ENCODE measurements around the gene CEP250. TPM values are rescaled to one million over a fixed set of nuclear protein-coding genes. Genes with fewer than 3 reads are reported as not detected.
A peak's percentile ranks its signal among the peaks of the same experiment; 100 is the strongest.

CEP250 gene
- 57.1 and 58.5 TPM in 2 replicates for total RNA-seq
- long read RNA-seq, partial matches to known transcripts: 56 of 158 reads
- long read RNA-seq, other reads (novel, unspliced or antisense): 101 of 158 reads

GRCh38 chr20:35454881-35455609, at the start of gene CEP250:
Gene CEP250, plus strand, starts transcription at chr20:35455598. Its CDS starts 6,770 bp downstream, at chr20:35462368.
- Mint-ChIP-seq H3K36me3 (ENCODE audit: unreplicated experiment) (peaks cover 1% of the 10 kb centered on the region), H3K27ac (ENCODE audit: unreplicated experiment) (peak within 1 kb of the TSS; percentile 99), H3K4me1 (ENCODE audit: unreplicated experiment) (peaks cover 36% of the 10 kb centered on the region), H3K9me3 (ENCODE audit: unreplicated experiment) (no peaks in the 10 kb centered on the region), H3K4me3 (ENCODE audit: unreplicated experiment) (peak within 1 kb of the TSS; percentile 91), H3K27me3 (ENCODE audit: unreplicated experiment) (no peaks in the 10 kb centered on the region)
- DNase-seq (ENCODE audit: extremely low spot score, unreplicated experiment): peak; percentile 97
- no peak for TF ChIP-seq CTCF (IDR thresholded peaks at IDR 0.05)

GRCh38 chr20:35405775-35406174, 49.6 kb upstream of the CEP250 start:
- H3K4me3 Mint-ChIP-seq (ENCODE audit: unreplicated experiment): no peak overlapping the region

GRCh38 chr20:35408270-35408669, 47.1 kb upstream of the CEP250 start:
- Mint-ChIP-seq H3K4me3 (ENCODE audit: unreplicated experiment) (no peak overlapping the region), H3K36me3 (ENCODE audit: unreplicated experiment) (peaks cover 27% of the 10 kb centered on the region), H3K9me3 (ENCODE audit: unreplicated experiment) (peaks cover 7% of the 10 kb centered on the region), H3K27ac (ENCODE audit: unreplicated experiment) (no peak overlapping the region), H3K27me3 (ENCODE audit: unreplicated experiment) (no peaks in the 10 kb centered on the region), H3K4me1 (ENCODE audit: unreplicated experiment) (peaks cover 13% of the 10 kb centered on the region)
- no peak for DNase-seq (ENCODE audit: extremely low spot score, unreplicated experiment)
- TF ChIP-seq CTCF (IDR thresholded peaks at IDR 0.05): no peak

More at GRCh38 chr20:35405775-35406174, 49.6 kb upstream of the CEP250 start:
- peaks cover 7% of the 10 kb centered on the region for H3K9me3 Mint-ChIP-seq (ENCODE audit: unreplicated experiment)
- H3K4me1 Mint-ChIP-seq (ENCODE audit: unreplicated experiment): peaks cover 6% of the 10 kb centered on the region
- H3K27ac Mint-ChIP-seq (ENCODE audit: unreplicated experiment): no peak overlapping the region
- no peaks in the 10 kb centered on the region for H3K27me3 Mint-ChIP-seq (ENCODE audit: unreplicated experiment)
- peaks cover 27% of the 10 kb centered on the region for H3K36me3 Mint-ChIP-seq (ENCODE audit: unreplicated experiment)
- no peak for DNase-seq (ENCODE audit: extremely low spot score, unreplicated experiment)
- TF ChIP-seq CTCF (IDR thresholded peaks at IDR 0.05): no peak

GRCh38 chr20:35409542-35409941, 45.9 kb upstream of the CEP250 start:
- Mint-ChIP-seq H3K4me1 (ENCODE audit: unreplicated experiment) (peaks cover 13% of the 10 kb centered on the region), H3K36me3 (ENCODE audit: unreplicated experiment) (peaks cover 25% of the 10 kb centered on the region), H3K4me3 (ENCODE audit: unreplicated experiment) (no peak overlapping the region), H3K27ac (ENCODE audit: unreplicated experiment) (no peak overlapping the region), H3K9me3 (ENCODE audit: unreplicated experiment) (peaks cover 7% of the 10 kb centered on the region), H3K27me3 (ENCODE audit: unreplicated experiment) (no peaks in the 10 kb centered on the region)
- no peak for TF ChIP-seq CTCF (IDR thresholded peaks at IDR 0.05)
- no peak for DNase-seq (ENCODE audit: extremely low spot score, unreplicated experiment)

GRCh38 chr20:35410613-35411012, 44.8 kb upstream of the CEP250 start:
- H3K4me1 Mint-ChIP-seq (ENCODE audit: unreplicated experiment): peaks cover 13% of the 10 kb centered on the region
- no peak for TF ChIP-seq CTCF (IDR thresholded peaks at IDR 0.05)
- peak overlapping the region; percentile 99 for H3K4me3 Mint-ChIP-seq (ENCODE audit: unreplicated experiment)
- no peak for DNase-seq (ENCODE audit: extremely low spot score, unreplicated experiment)
- H3K9me3 Mint-ChIP-seq (ENCODE audit: unreplicated experiment): peaks cover 7% of the 10 kb centered on the region
- H3K36me3 Mint-ChIP-seq (ENCODE audit: unreplicated experiment): peaks cover 24% of the 10 kb centered on the region
- H3K27ac Mint-ChIP-seq (ENCODE audit: unreplicated experiment): peak overlapping the region; percentile 34
- H3K27me3 Mint-ChIP-seq (ENCODE audit: unreplicated experiment): no peaks in the 10 kb centered on the region

Measured in osteocyte (in vitro differentiated cells).